Adrenal gland (tissue), 12 donors: ENCODE results near the gene BCL11B. TPM values are rescaled to one million over a fixed set of nuclear protein-coding genes. Genes with fewer than 3 reads are reported as not detected.

Experiments
- DNase-seq, 7 donors: peaks; one replicate each; pipeline ENCODE4 v3.0.0-alpha.2; 2019 to 2020
- H3K27ac ChIP-seq, 5 donors: fragments of 200-600 bp; sonication (generic) in 4 of 5; 1 replicate in 3 of 5; 2 replicates in 2 of 5; pipeline versions ENCODE4 v1.5.1 to v1.8.0; 2016 to 2020; ENCODE audit warnings: mild to moderate bottlenecking in 1 of 5
- H3K27me3 ChIP-seq: fragments of 200-600 bp; 2 replicates; pipeline ENCODE4 v1.8.0; 2021
- H3K36me3 ChIP-seq, 2 donors: fragments of 200-600 bp; replicated peaks in 1 of 2; 1 replicate in 1 of 2; 2 replicates in 1 of 2; pipeline versions ENCODE4 v1.5.1 to v1.8.0; 2018 to 2022
- H3K4me1 ChIP-seq, 2 donors: fragments of 200-600 bp; replicated peaks in 1 of 2; 1 replicate in 1 of 2; 2 replicates in 1 of 2; pipeline versions ENCODE4 v1.5.1 to v1.8.0; 2018 to 2021
- H3K4me3 ChIP-seq, 4 donors: fragments of 200-600 bp; sonication (generic) in 3 of 4; one replicate each; pipeline ENCODE4 v1.5.1; 2016 to 2018
- H3K9me3 ChIP-seq, 3 donors: fragments of 200-600 bp; sonication (generic) in 1 of 3; replicated peaks in 1 of 3; 1 replicate in 2 of 3; 2 replicates in 1 of 3; pipeline versions ENCODE4 v1.5.1 to v1.8.0; 2016 to 2021
- CTCF ChIP-seq, 6 experiments: fragments of 450-650 bp in 4 of 6; fragments of 200-600 bp in 2 of 6; sonication (generic) in 1 of 6; IDR thresholded peaks; 1 replicate in 5 of 6; 2 replicates in 1 of 6; pipeline versions ENCODE4 v1.5.1 to v1.8.0; 2016 to 2021; ENCODE audit warnings: antibody characterized with exemption in 6 of 6, mild to moderate bottlenecking in 2 of 6, moderate library complexity in 1 of 6
- POLR2A ChIP-seq, 2 donors: fragments of 450-650 bp; IDR thresholded peaks; one replicate each; pipeline ENCODE4 v1.6.1; 2017; ENCODE audit warnings: antibody characterized with exemption in 2 of 2, mild to moderate bottlenecking in 2 of 2, moderate library complexity in 1 of 2
- WGBS, 4 donors: extraction: QIAGEN DNeasy Blood & Tissue Kit in 2 of 4; methylation state at CpG; one replicate each; pipeline versions ENCODE4 v1.1.5 to v1.1.7; 2013 to 2017; 5-methylcytosine and 5-hydroxymethylcytosine counted together
- intact Hi-C, 2 donors: fragments of 100-400 bp; cut with DNase I; formaldehyde crosslinking; loops; one replicate each; pipeline versions ENCODE4 v1.14.1 to v1.15.0; 2022 to 2023
- polyA plus RNA-seq, 3 donors: library from polyadenylated mRNA; stranded (reverse); fragments of 200-250 nt in 2 of 3; fragments of 350-450 nt in 1 of 3; fragmentation: Illumina TruSeq in 1 of 3; extraction: RNeasy Lipid Tissue Mini Kit (QIAGEN cat#74804) in 1 of 3; gene quantifications; one replicate each; pipeline ENCODE4 v1.2.3, GENCODE V29; 2013 to 2014
- total RNA-seq, 9 donors: library from RNA; depleted of rRNA in 4 of 9; stranded (reverse); fragments of >200 nt in 4 of 9; fragments of 120-200 nt in 1 of 9; fragmentation: NEBNext Ultra II Directional in 1 of 9; extraction: Animal tissue kit (Norgen Biotek cat#: 25700) in 1 of 9; gene quantifications; one replicate each; pipeline versions ENCODE4 v1.1.0 to v1.2.4, GENCODE V29; 2013 to 2023
- donor health status: healthy with polysubstance abuse.
- donor health status: Bipolar disorder and iron deficiency.
- donor health status: DM: yes; HTN: yes; CAD: no.
- donor health status: DM: no; HTN: no; CAD: no.
- donor health status: DM: no; HTN: no; CAD: no.
- donor health status: DM: yes; HTN: yes; CAD: no.

Gene BCL11B
- total and polyA plus RNA-seq, 12 donors, result 0.24 to 3.2 (median 0.54) TPM

GRCh38 chr14:99270458-99271220, 1.4 kb downstream of the BCL11B start:
- H3K4me3 ChIP-seq, result peak overlapping the region in 1 of 4 donors; percentile 29
- TF ChIP-seq POLR2A (IDR thresholded peaks at IDR 0.05) (no peak), CTCF (IDR thresholded peaks at IDR 0.05) (no peak)
- WGBS, 4 donors, result 0 to 8% (median 1%) methylated on average over 4 to 79 of the region's 80 CpGs
- H3K27me3 ChIP-seq, result peaks cover 78% of the 10 kb centered on the region
- H3K27ac ChIP-seq, result no peak overlapping the region
- H3K36me3 ChIP-seq, result no peaks in the 10 kb centered on the region
- intact Hi-C loops, result no loop called here
- no peak for DNase-seq
- no peaks in the 10 kb centered on the region for H3K9me3 ChIP-seq
- peaks cover 6 to 17% of the 10 kb centered on the region in 2 donors for H3K4me1 ChIP-seq

- DNase-seq, result no peak
- H3K4me1 ChIP-seq, result peaks cover under 1 to 17% of the 10 kb centered on the region in 2 donors
- H3K4me3 ChIP-seq, result no peak overlapping the region
- intact Hi-C loops, result no loop called here
- no peak overlapping the region for H3K27ac ChIP-seq
- no peak for TF ChIP-seq POLR2A (IDR thresholded peaks at IDR 0.05)
- no peak for TF ChIP-seq CTCF (IDR thresholded peaks at IDR 0.05)
- H3K9me3 ChIP-seq, result no peaks in the 10 kb centered on the region
- peaks cover 75% of the 10 kb centered on the region for H3K27me3 ChIP-seq
- WGBS, 4 donors, result 20 to 24% (median 22%) methylated on average over 18 to 19 of the region's 19 CpGs
- H3K36me3 ChIP-seq, result no peaks in the 10 kb centered on the region
Measured at GRCh38 chr14:99268810-99269707, 2.9 kb downstream of the BCL11B start.

- intact Hi-C loops, result no loop called here
- H3K36me3 ChIP-seq, result no peaks in the 10 kb centered on the region
- 50 to 59% (median 57%) methylated on average over 16 of the region's 16 CpGs for WGBS, 4 donors
- no peak overlapping the region for H3K27ac ChIP-seq
- TF ChIP-seq POLR2A (IDR thresholded peaks at IDR 0.05), result no peak
- no peak for TF ChIP-seq CTCF (IDR thresholded peaks at IDR 0.05)
- peaks cover 0 to 15% of the 10 kb centered on the region in 2 donors for H3K4me1 ChIP-seq
- no peaks in the 10 kb centered on the region for H3K9me3 ChIP-seq
- peaks cover 71% of the 10 kb centered on the region for H3K27me3 ChIP-seq
- no peak for DNase-seq
- no peak overlapping the region for H3K4me3 ChIP-seq
Measured at GRCh38 chr14:99267837-99268781, 3.9 kb downstream of the BCL11B start.
